ENCODE results near the gene CRTAC1. TPM values are rescaled to one million over a fixed set of nuclear protein-coding genes. Genes with fewer than 3 reads are reported as not detected.
"Not testable (repeated sequence)": the region's sequence is repeated elsewhere in the genome, so short reads cannot be mapped to it uniquely, and the experiment has no call there.

The CRTAC1 gene
- total RNA-seq, 1 donor from 2014 or later = 2.2 TPM

- no peak for DNase-seq (ENCODE audit: low spot score)
Observed at GRCh38 chr10:97870990-97871389, 159.4 kb downstream of the CRTAC1 start.

GRCh38 chr10:97869091-97870042, 161.1 kb downstream of the CRTAC1 start:
- DNase-seq (ENCODE audit: low spot score) = peak; percentile 90

- no peak for DNase-seq (ENCODE audit: low spot score)
Observed at GRCh38 chr10:97868134-97868685, 162.2 kb downstream of the CRTAC1 start.

DNA sequence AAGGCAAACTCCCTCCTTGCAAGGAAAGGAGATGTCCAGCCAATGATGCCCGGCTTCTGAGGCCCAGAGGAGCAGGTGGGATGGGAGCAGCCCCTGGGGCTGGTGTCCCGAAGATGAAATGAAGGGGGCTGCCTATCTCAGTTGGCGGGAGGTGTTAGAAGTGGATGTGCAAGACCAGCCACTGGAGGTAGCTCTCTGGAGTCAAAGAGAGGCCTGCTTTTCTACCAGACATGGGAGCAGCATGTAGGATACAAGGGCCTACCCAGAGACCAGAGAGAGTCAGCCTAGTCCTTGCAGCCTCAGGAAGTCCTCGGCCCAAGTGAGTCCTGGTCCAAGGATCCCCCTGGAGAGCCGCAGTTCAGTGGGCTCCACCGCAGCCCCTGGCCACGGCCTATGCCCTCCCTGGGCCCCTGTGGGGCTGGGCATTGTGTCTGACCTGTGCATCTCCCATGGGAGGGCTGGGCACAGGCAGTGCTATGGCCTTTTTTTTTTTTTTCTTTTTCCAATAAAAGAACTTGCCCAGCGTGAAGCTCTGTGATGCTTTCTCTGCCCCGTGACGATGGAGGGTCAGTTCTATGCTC, 163.1 kb downstream of the CRTAC1 start:
- no peak for DNase-seq (ENCODE audit: low spot score)

GRCh38 chr10:97866524-97867219, 163.7 kb downstream of the CRTAC1 start:
- DNase-seq (ENCODE audit: low spot score) = no peak

DNA sequence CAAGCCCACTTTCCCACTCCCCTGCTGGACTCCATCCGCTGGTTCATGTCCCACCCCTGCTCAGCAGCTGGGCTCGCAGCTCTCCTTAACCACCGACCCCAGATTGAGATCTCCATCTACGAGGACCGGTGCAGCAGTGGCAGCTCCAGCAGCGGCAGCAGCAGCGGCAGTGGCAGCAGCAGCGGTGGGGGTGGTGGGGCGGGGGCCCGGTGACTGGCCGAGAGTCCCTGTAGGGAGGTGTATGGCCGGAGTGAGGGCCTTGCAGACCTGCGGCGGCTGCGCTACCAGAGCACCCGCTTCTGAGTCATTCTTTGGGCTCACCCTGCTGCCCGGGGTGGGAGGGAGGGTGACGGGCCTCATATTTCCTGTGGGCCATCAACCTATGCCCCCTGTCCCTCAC, 164.9 kb downstream of the CRTAC1 start:
- DNase-seq (ENCODE audit: low spot score) = no peak

- no peak for DNase-seq (ENCODE audit: low spot score)
Observed at GRCh38 chr10:97863808-97864207, 166.6 kb downstream of the CRTAC1 start.

DNA sequence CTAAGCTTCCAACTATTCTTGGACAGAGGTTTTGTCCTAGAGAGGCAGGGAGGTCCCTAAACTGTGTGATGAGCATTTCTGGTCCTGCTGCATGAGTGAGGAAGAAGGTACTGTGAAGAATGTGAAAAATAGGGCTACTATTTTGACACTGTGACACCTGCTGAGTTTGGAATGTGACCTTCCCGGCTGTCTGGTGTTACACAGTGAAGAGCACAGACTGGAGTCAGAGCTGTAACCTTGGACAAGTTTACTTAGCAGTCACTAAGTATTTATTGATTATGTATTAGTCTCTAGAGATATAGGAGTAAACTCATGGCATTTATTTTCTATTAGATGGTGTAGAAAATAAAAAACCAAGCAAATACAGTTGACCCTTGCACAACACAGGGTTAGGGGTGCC, 168.5 kb downstream of the CRTAC1 start:
- DNase-seq (ENCODE audit: low spot score) = no peak

- peak; percentile 73 for DNase-seq (ENCODE audit: low spot score)
Observed at GRCh38 chr10:97861097-97861750, 169.2 kb downstream of the CRTAC1 start.

DNA sequence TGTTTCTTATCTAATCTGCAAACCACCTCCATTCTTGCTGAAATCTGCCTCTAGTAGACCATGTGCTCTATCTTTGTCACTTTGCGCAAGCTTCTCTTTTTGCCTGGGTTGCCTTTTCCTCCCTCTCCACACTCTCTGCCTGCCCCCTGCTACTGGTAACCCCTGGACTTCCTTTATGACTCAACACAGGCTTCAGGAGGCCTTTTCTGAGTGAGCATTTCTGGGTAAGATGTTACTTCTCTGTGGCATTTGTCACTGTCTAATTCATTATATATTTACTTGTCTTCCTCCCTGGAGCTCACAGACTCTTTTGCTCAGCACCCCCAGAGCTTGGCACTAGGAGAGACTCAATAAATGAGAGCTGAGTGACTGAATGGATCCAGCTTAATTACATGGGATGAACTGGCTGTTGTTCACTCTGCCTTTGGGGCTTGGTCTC, 172.4 kb downstream of the CRTAC1 start:
- DNase-seq (ENCODE audit: low spot score) = no peak

DNA sequence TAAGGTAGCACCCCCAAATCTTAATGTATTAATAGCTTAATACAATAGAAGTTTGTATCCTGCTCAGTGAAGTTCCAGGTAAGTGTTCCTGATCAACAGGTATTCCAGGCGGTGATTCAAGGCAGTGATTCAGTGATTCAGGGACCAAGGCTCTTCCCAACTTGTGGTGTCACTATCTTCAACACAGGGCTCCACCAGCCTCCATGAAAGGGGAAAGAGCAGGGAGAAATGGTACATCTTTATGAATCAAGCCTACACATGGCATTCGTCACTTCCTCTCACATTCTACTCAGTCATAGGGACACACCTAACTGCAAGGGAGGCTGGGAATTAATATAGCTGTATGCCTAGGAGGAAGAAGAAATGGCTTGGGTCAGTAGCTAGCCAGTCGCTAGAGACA, 175.7 kb downstream of the CRTAC1 start:
- no peak for DNase-seq (ENCODE audit: low spot score)

- no peak for DNase-seq (ENCODE audit: low spot score)
Observed at GRCh38 chr10:97852840-97853405, 177.5 kb downstream of the CRTAC1 start.

- DNase-seq (ENCODE audit: low spot score) = no peak
Observed at GRCh38 chr10:97852277-97852676, 178.1 kb downstream of the CRTAC1 start.

DNA sequence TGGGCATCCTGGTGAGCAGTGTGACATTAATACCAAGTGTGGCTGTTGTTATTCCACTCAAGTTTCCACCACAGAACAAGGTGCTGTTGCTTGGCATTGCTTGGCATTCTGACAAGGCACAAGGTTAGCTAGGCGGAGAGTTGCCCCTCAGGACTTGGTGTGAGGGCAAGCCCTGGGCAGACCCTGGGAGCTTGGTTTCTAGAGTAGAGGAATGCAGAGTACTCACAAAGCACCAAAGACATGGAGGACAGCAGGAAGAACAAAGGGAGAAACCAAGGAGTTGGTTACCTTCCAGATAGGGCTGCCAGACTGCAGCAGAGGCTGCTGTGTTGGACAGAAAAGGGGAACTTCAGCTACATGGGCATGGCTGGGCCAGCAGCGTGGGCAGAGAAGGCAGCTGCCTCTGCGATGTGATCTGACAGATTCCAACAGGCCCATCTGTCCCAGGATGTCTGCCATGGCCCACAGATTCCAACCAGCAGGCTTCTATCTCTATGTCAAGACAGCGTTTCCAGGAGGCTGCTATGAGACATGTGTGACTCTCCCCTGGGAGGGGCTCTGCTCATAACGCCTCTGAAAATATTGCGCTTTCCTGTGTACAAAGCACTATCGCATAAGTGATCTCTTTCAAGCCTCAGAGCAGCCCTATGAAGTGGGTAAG, 178.9 kb downstream of the CRTAC1 start:
- DNase-seq (ENCODE audit: low spot score) = no peak

DNA sequence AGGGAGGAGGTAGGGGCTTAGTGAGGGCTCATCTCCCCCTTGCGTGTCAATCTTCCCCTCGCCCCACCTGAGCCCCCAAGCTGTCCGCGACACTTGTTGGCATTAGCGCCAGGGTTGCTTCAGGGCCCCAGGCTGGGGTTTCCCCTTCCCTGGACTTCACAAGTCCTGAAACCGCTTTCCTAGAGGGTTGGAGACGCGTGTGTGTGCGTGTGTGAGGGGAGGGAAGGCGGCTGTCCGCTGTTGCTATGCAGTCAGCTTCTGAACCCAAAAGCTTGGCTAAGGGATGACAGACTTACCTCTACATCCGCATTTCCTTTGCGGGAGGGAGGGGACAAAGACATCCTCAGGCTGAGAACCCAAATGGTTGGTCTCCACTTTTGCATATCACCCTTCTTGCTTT, 180.0 kb downstream of the CRTAC1 start:
- no peak for DNase-seq (ENCODE audit: low spot score)

GRCh38 chr10:97849687-97850402, 180.6 kb downstream of the CRTAC1 start, which contains the start of gene GOLGA7B:
Gene GOLGA7B, plus strand, starts transcription at chr10:97849843. Its CDS starts 461 bp downstream, at chr10:97850304.
- DNase-seq (ENCODE audit: low spot score) = peak; percentile 31

DNA sequence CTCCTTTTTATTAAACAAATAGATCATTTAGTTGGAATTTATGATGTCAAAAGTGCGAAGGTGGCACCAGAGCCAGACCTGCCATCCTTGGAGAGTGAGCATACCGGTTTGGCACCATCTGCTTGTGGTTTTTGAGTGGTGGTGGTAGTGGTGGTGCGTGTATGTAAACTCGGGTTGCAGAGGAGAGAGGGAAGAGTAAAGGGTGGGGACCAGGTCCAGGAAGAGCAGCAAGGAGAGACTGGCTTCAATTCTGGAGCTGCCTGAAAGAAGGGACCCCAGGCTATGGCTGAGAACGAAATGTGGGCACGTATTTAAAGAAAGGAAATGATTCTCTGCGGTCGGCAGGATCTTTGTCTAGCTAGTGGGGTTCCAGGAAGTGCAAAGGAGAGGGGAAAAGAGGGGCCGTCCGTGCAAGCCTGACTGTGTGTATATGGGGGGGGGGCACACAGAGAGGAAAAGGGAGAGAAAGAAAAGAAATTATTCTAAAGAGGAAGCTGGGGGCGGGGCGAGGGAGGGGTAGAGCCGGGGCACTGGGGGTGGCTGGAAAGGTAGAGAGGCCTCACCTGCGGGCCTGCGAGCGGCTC, 181.2 kb downstream of the CRTAC1 start:
- no peak for DNase-seq (ENCODE audit: low spot score)

DNA sequence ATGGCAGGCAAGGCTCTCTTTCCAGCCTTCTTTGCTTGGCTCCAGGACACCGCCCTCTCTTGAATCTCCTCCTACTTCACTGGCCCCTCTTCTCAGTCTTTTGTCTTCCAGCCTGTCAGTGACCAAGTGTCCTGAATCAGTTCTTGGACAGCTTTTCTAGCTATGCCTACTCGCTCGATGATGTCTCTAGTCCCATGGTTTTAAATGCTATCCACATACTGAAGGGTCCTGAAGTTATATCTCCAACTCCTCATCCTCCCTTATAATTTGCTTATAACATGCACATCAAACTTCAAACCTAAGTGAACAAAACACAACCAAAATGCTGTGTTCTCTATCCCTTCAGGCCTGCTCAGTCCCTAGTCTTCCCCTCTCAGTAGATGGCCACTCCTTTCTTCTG, 185.7 kb downstream of the CRTAC1 start:
- DNase-seq (ENCODE audit: low spot score) = no peak

GRCh38 chr10:97843972-97844371, 186.4 kb downstream of the CRTAC1 start:
- DNase-seq (ENCODE audit: low spot score) = not testable (repeated sequence)

All from umbilical cord (tissue), 2 donors.